Neuronal stem cell (in vitro differentiated cells): ENCODE results near the gene EYS.

ENCODE experiments used
- DNase-seq: peaks from one replicate; pipeline ENCODE4 v3.0.0-alpha.2; 2013; ENCODE audit warnings: low spot score
- H2AFZ ChIP-seq: one replicate; pipeline ENCODE4 v1.6.1; 2013; ENCODE audit warnings: mild to moderate bottlenecking, low read length, inconsistent platforms
- H2AK5ac ChIP-seq: 2 replicates; pipeline ENCODE4 v1.6.1; 2013; ENCODE audit warnings: low read depth, mild to moderate bottlenecking, inconsistent platforms, low read length, moderate library complexity, mixed read lengths
- H2BK120ac ChIP-seq: 2 replicates; pipeline ENCODE4 v1.6.1; 2013; ENCODE audit warnings: low read depth, mild to moderate bottlenecking, inconsistent platforms, low read length, moderate library complexity, mixed read lengths
- H2BK12ac ChIP-seq: one replicate; pipeline ENCODE4 v1.6.1; 2013; ENCODE audit warnings: low read length, inconsistent platforms
- H2BK15ac ChIP-seq: 2 replicates; pipeline ENCODE4 v1.6.1; 2013; ENCODE audit warnings: mild to moderate bottlenecking, low read length, inconsistent platforms, mixed read lengths
- H2BK5ac ChIP-seq: one replicate; pipeline ENCODE4 v1.6.1; 2013; ENCODE audit warnings: inconsistent platforms, mild to moderate bottlenecking, low read length, moderate library complexity
- H3K14ac ChIP-seq: one replicate; pipeline ENCODE4 v1.6.1; 2013; ENCODE audit warnings: low read length, inconsistent platforms
- H3K18ac ChIP-seq: 2 replicates; pipeline ENCODE4 v1.6.1; 2013; ENCODE audit warnings: low read length, inconsistent platforms
- H3K23ac ChIP-seq: 2 replicates; pipeline ENCODE4 v1.6.1; 2013; ENCODE audit warnings: low read depth, mild to moderate bottlenecking, mixed read lengths, low read length, inconsistent platforms; ENCODE audit not compliant: poor library complexity
- H3K27ac ChIP-seq: replicated peaks from 3 replicates; pipeline ENCODE4 v1.5.1; 2013; ENCODE audit warnings: low read length, inconsistent platforms
- H3K27me3 ChIP-seq, 3 experiments: 2 replicates each; pipeline ENCODE4 v1.6.1; 2013; ENCODE audit warnings: low read length in 3 of 3, mild to moderate bottlenecking in 2 of 3, inconsistent platforms in 1 of 3, low read depth in 1 of 3, mixed read lengths in 1 of 3, moderate library complexity in 1 of 3; ENCODE audit not compliant: control insufficient read depth in 3 of 3, insufficient read depth in 3 of 3
- H3K36me3 ChIP-seq, 2 donors: replicated peaks in 1 of 2; 2 replicates each; pipeline ENCODE4 v1.6.1; 2013; ENCODE audit warnings: low read length in 2 of 2; ENCODE audit not compliant: control insufficient read depth in 2 of 2, insufficient read depth in 2 of 2
- H3K4ac ChIP-seq: 2 replicates; pipeline ENCODE4 v1.6.1; 2013; ENCODE audit warnings: inconsistent platforms, mild to moderate bottlenecking, low read length, moderate library complexity
- H3K4me1 ChIP-seq, 2 donors: 1 replicate in 1 of 2; 2 replicates in 1 of 2; pipeline ENCODE4 v1.6.1; 2013; ENCODE audit warnings: low read length in 2 of 2, low read depth in 1 of 2; ENCODE audit not compliant: control insufficient read depth in 2 of 2, insufficient read depth in 1 of 2
- H3K4me2 ChIP-seq: one replicate; pipeline ENCODE4 v1.6.1; 2013; ENCODE audit warnings: mild to moderate bottlenecking, low read length, inconsistent platforms; ENCODE audit not compliant: insufficient read depth, poor library complexity, severe bottlenecking
- H3K4me3 ChIP-seq, 2 donors: 2 replicates each; pipeline ENCODE4 v1.5.1; 2013; ENCODE audit warnings: low read length in 2 of 2, mild to moderate bottlenecking in 2 of 2, inconsistent platforms in 1 of 2, moderate library complexity in 1 of 2
- H3K79me1 ChIP-seq: one replicate; pipeline ENCODE4 v1.6.1; 2013; ENCODE audit warnings: low read depth, mild to moderate bottlenecking, inconsistent platforms, low read length, moderate library complexity
- H3K9ac ChIP-seq: one replicate; pipeline ENCODE4 v1.6.1; 2013; ENCODE audit warnings: mild to moderate bottlenecking, low read depth, low read length, inconsistent platforms; ENCODE audit not compliant: poor library complexity
- H3K9me3 ChIP-seq, 2 donors: replicated peaks in 1 of 2; 2 replicates each; pipeline versions ENCODE3 to v1.6.1; 2013; ENCODE audit warnings: low read length in 2 of 2, mild to moderate bottlenecking in 2 of 2, inconsistent platforms in 1 of 2, low read depth in 1 of 2, mixed read lengths in 1 of 2, moderate library complexity in 1 of 2; ENCODE audit not compliant: control insufficient read depth in 2 of 2, insufficient read depth in 1 of 2
- H4K8ac ChIP-seq: one replicate; pipeline ENCODE4 v1.6.1; 2013; ENCODE audit warnings: low read depth, mild to moderate bottlenecking, inconsistent platforms, low read length, moderate library complexity
- H4K91ac ChIP-seq: one replicate; pipeline ENCODE4 v1.6.1; 2013; ENCODE audit warnings: low read length, low read depth, mild to moderate bottlenecking, inconsistent platforms; ENCODE audit not compliant: poor library complexity
- WGBS, 2 donors: extraction: QIAGEN DNeasy Blood & Tissue Kit; methylation state at CpG; one replicate each; pipeline ENCODE4 v1.1.7; 2013; ENCODE audit warnings: missing lambda C conversion rate in 2 of 2, mixed read lengths in 1 of 2; ENCODE audit not compliant: insufficient read length in 2 of 2, insufficient replicate concordance in 1 of 2; ENCODE audit errors: extremely low coverage in 2 of 2; 5-methylcytosine and 5-hydroxymethylcytosine counted together

Gene EYS

DNA sequence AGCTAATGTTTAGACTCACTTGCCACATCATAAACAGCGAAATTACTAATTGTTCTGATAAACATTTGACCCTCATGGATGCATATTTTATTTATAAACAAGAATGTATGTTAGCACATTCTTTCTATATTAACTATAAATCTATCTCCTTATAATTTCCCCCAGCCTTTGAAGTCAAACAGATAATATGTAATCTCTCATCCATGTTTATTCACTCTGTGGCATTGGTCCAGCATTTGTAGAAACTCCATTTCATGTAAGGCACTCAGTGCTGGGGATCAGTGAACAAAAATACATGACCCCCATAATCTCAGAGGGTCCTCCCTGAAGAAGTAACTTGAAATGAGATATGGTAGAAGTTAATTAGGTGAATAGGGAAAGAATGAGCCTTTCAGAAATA, 856.9 kb downstream of the EYS start:
- Histone ChIP-seq H2BK15ac (no peak overlapping the region), H2AK5ac (no peak overlapping the region), H4K91ac (no peak overlapping the region), H3K9ac (no peak overlapping the region), H2BK120ac (no peak overlapping the region), H3K9me3 (peaks cover 0 to 1% of the 10 kb centered on the region in 2 donors), H3K4me2 (no peak overlapping the region), H2BK5ac (no peak overlapping the region), H3K4me1 (no peaks in the 10 kb centered on the region), H3K14ac (no peak overlapping the region), H2BK12ac (no peak overlapping the region), H3K23ac (no peak overlapping the region), H3K18ac (no peak overlapping the region), H3K79me1 (no peaks in the 10 kb centered on the region), H3K36me3 (no peaks in the 10 kb centered on the region), H3K4me3 (no peak overlapping the region), H3K4ac (no peak overlapping the region), H2AFZ (no peak overlapping the region), H4K8ac (no peak overlapping the region), H3K27me3 (no peaks in the 10 kb centered on the region), H3K27ac (no peak overlapping the region)
- no CpG with 5 or more reads among the region's 1 CpG for WGBS, 2 donors
- DNase-seq: no peak

DNA sequence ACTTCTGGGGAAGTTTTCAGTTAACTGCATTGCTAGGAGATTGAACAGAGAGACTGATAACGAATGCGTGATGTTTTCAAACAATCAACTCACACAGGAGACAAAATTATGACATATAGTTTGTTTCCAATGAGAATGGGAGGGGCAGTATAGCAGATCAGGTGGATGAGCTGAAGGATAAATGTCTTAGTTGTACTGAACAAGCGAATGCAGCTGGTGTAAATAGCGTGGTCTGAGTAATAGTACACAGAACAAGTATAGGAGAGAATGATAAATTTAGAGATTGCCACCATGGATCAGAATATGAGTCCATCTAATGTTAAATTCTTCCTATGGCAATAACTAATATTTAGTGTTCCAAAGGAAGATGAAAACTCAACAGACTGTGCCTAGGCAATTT, 858.6 kb downstream of the EYS start:
- no CpG with 5 or more reads among the region's 4 CpGs for WGBS, 2 donors

DNA sequence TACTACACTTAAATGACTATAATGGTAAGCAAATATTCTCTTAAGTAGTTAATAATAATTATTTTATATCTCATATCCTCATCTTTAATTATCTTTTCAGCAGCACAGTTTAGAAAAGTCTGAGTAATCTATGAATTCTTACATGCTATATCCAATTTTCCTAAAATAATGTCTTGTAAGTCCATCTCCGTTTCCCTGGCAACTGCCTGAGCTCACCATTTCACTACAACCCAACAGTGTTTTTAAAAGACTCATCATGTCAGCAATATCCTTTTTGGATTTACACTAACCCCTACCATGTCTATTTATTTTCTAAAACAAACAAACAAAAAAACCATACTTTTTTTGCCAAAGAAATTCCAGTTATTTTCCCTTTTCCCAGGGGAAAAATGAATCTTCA, 859.6 kb downstream of the EYS start:
- Histone ChIP-seq H2BK15ac (no peak overlapping the region), H2BK5ac (no peak overlapping the region), H3K27ac (no peak overlapping the region), H3K4me3 (no peak overlapping the region), H4K8ac (no peak overlapping the region), H2AK5ac (no peak overlapping the region), H3K4ac (no peak overlapping the region), H3K79me1 (no peaks in the 10 kb centered on the region), H3K18ac (no peak overlapping the region), H3K23ac (no peak overlapping the region), H3K4me1 (no peaks in the 10 kb centered on the region), H3K4me2 (no peak overlapping the region), H3K27me3 (no peaks in the 10 kb centered on the region), H2BK12ac (no peak overlapping the region), H3K9me3 (peaks cover 0 to 1% of the 10 kb centered on the region in 2 donors), H3K9ac (no peak overlapping the region), H2AFZ (no peak overlapping the region), H2BK120ac (no peak overlapping the region), H3K36me3 (no peaks in the 10 kb centered on the region), H3K14ac (no peak overlapping the region), H4K91ac (no peak overlapping the region)
- WGBS, 2 donors: no CpG with 5 or more reads among the region's 1 CpG
- no peak for DNase-seq

More for the DNA sequence above, 858.6 kb downstream of the EYS start:
- H3K23ac ChIP-seq: no peak overlapping the region
- no peaks in the 10 kb centered on the region for H3K4me1 ChIP-seq
- H4K8ac ChIP-seq: no peak overlapping the region
- no peak overlapping the region for H3K9ac ChIP-seq
- no peak overlapping the region for H2BK12ac ChIP-seq
- H3K27me3 ChIP-seq: no peaks in the 10 kb centered on the region
- no peak overlapping the region for H4K91ac ChIP-seq
- no peak overlapping the region for H2BK5ac ChIP-seq
- H3K14ac ChIP-seq: no peak overlapping the region
- H2AK5ac ChIP-seq: no peak overlapping the region
- no peak overlapping the region for H3K27ac ChIP-seq
- H3K9me3 ChIP-seq: peaks cover 0 to 1% of the 10 kb centered on the region in 2 donors
- no peaks in the 10 kb centered on the region for H3K36me3 ChIP-seq
- H2AFZ ChIP-seq: no peak overlapping the region
- no peak overlapping the region for H3K4me2 ChIP-seq
- no peaks in the 10 kb centered on the region for H3K79me1 ChIP-seq
- H3K4me3 ChIP-seq: no peak overlapping the region
- H3K18ac ChIP-seq: no peak overlapping the region
- H2BK120ac ChIP-seq: no peak overlapping the region
- H2BK15ac ChIP-seq: no peak overlapping the region
- DNase-seq: no peak
- no peak overlapping the region for H3K4ac ChIP-seq

DNA sequence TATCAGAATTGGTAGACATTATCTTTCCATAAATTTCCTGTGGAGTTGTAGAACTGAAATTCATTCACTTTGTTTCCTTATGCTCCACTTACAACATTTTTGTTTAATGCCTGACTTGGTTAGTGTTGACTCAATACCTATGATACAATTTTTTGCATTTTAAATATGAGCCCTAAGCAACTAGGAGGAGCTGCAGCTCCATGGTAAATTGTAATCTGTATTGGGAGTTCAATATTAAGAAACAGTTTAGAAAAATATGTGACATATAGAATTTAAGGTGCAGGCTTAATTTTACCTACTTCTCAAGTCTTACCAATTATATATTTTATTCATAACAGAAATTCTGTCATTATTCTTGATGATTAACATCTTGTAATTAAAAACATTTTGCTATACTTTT, 868.3 kb downstream of the EYS start:
- H3K14ac ChIP-seq: no peak overlapping the region

More for the DNA sequence above, 868.3 kb downstream of the EYS start:
- H3K9me3 ChIP-seq: no peaks in the 10 kb centered on the region
- no peak overlapping the region for H3K23ac ChIP-seq
- H2AFZ ChIP-seq: no peak overlapping the region
- no peak overlapping the region for H3K9ac ChIP-seq
- no peak overlapping the region for H4K91ac ChIP-seq
- H2BK12ac ChIP-seq: no peak overlapping the region
- no peak overlapping the region for H2BK120ac ChIP-seq
- H2BK5ac ChIP-seq: no peak overlapping the region
- no peaks in the 10 kb centered on the region for H3K79me1 ChIP-seq
- H3K27ac ChIP-seq: no peak overlapping the region
- no peak overlapping the region for H3K18ac ChIP-seq
- no peak overlapping the region for H3K4ac ChIP-seq
- H3K4me1 ChIP-seq: no peaks in the 10 kb centered on the region
- H3K4me2 ChIP-seq: no peak overlapping the region
- no peaks in the 10 kb centered on the region for H3K36me3 ChIP-seq
- H2AK5ac ChIP-seq: no peak overlapping the region
- no peak overlapping the region for H3K4me3 ChIP-seq
- no peak overlapping the region for H4K8ac ChIP-seq
- no peak overlapping the region for H2BK15ac ChIP-seq
- no peak for DNase-seq
- H3K27me3 ChIP-seq: no peaks in the 10 kb centered on the region
